A549 (cell line): ENCODE data around the gene KCNMA1.

Experiments
- CEBPB ChIP-seq, 2 experiments: fragments of >200 bp in 1 of 2; sonication (Bioruptor Twin) in 1 of 2; formaldehyde crosslinking in 1 of 2; IDR thresholded peaks; 2 replicates each; pipeline ENCODE4 v1.6.1; 2012 to 2016
- MYC ChIP-seq: IDR thresholded peaks from 2 replicates; pipeline ENCODE4 v1.6.1; 2012; ENCODE audit warnings: mild to moderate bottlenecking, inconsistent platforms, low read length, improper control_type of control experiment, borderline replicate concordance
- SMC3 ChIP-seq: fragments of >200 bp; sonication (Bioruptor Twin); formaldehyde crosslinking; IDR thresholded peaks from 3 replicates; pipeline ENCODE4 v1.6.1; 2018; ENCODE audit warnings: inconsistent platforms
- TF ChIP-seq, protein P1 (sequence below): fragments of >200 bp; sonication (Bioruptor Twin); formaldehyde crosslinking; IDR thresholded peaks from 3 replicates; pipeline ENCODE4 v1.5.1; 2016

DNA sequence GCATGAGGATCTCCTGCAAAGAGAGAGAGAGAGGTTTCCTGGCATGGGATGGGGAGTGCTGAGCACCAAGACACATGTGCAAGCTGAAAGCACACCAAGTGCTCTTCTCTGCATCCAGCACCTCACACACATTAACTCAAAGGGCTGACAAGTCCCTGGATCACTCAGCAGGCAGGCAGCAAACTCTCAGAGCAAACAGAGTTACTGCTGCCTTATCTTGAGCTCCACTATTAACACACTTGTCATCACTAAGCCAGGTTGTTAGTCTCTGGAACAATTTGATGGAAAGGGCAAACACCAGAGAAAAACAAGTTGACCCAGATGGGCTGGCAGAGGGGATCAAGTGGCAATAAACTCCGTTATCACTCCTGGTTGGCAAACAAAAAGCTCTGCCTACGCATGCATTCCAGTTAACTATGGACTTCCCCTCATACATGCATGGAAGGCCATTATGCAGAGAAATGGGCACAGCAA lies 349.9 kb downstream of the KCNMA1 start:
- TF ChIP-seq MYC = no peak
- TF ChIP-seq, protein P1, sequence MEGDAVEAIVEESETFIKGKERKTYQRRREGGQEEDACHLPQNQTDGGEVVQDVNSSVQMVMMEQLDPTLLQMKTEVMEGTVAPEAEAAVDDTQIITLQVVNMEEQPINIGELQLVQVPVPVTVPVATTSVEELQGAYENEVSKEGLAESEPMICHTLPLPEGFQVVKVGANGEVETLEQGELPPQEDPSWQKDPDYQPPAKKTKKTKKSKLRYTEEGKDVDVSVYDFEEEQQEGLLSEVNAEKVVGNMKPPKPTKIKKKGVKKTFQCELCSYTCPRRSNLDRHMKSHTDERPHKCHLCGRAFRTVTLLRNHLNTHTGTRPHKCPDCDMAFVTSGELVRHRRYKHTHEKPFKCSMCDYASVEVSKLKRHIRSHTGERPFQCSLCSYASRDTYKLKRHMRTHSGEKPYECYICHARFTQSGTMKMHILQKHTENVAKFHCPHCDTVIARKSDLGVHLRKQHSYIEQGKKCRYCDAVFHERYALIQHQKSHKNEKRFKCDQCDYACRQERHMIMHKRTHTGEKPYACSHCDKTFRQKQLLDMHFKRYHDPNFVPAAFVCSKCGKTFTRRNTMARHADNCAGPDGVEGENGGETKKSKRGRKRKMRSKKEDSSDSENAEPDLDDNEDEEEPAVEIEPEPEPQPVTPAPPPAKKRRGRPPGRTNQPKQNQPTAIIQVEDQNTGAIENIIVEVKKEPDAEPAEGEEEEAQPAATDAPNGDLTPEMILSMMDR = no peak
- no peak for TF ChIP-seq SMC3
- TF ChIP-seq CEBPB (IDR thresholded peaks at IDR 0.05) = no peak
